ENCODE data around the gene SDHC. TPM values are rescaled to one million over a fixed set of nuclear protein-coding genes. Genes with fewer than 3 reads are reported as not detected.

The SDHC gene
- total and polyA plus RNA-seq, 2 of the 8 experiments (the other 6 are each of a cell fraction or from before 2014, with no cell fraction given), result 224 to 305 TPM

DNA sequence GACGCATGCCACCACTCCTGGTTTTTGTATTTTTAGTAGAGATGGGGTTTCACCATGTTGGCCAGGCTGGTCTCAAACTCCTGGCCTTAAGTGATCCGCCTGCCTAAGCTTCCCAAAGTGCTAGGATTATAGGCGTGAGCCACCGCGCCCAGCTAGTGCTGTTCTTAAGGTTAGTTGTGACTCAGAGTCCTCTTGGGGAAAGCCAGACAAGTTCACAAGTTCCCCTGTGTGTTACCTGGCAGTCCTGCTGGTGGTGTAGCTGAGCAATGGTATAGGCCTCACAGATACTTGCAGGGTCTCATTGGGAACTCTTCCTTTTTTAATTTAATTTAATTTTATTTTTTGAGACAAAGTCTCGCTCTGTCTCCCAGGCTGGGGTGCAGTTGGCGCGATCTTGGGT, 42.9 kb downstream of the SDHC start (continued):
- TF ChIP-seq EZH2 (IDR thresholded peaks at IDR 0.05; ENCODE audit: low read depth, low read length, severe bottlenecking), result no peak
- TF ChIP-seq SIX5 (IDR thresholded peaks at IDR 0.05; ENCODE audit: low read depth, low read length), result no peak
- TF ChIP-seq NRF1 (IDR thresholded peaks at IDR 0.05; ENCODE audit: low read depth, low read length), result no peak
- no peak for TF ChIP-seq CHD2 (IDR thresholded peaks at IDR 0.05; ENCODE audit: low read length)
- TF ChIP-seq E2F6 (IDR thresholded peaks at IDR 0.05), result no peak

Measured in H1 (cell line).